Subcutaneous abdominal adipose tissue (tissue), 5 donors: ENCODE measurements around the gene VDR.
"Not testable (repeated sequence)": the region's sequence is repeated elsewhere in the genome, so short reads cannot be mapped to it uniquely, and the experiment has no call there.

Experiments used
- H3K27ac ChIP-seq: one replicate; pipeline ENCODE4 v1.7.0; 2013; ENCODE audit warnings: low read depth, mild to moderate bottlenecking, inconsistent platforms, low read length, moderate library complexity
- H3K27me3 ChIP-seq, 5 donors: one replicate each; pipeline ENCODE4 v1.7.0; 2013; ENCODE audit warnings: low read length in 5 of 5, inconsistent platforms in 1 of 5; ENCODE audit not compliant: control insufficient read depth in 5 of 5, insufficient read depth in 4 of 5
- H3K36me3 ChIP-seq, 5 donors: one replicate each; pipeline ENCODE4 v1.7.0; 2013; ENCODE audit warnings: low read length in 5 of 5; ENCODE audit not compliant: control insufficient read depth in 5 of 5, insufficient read depth in 5 of 5
- H3K4me1 ChIP-seq, 5 donors: one replicate each; pipeline ENCODE4 v1.7.0; 2013; ENCODE audit warnings: low read length in 5 of 5, mild to moderate bottlenecking in 3 of 5, moderate library complexity in 1 of 5; ENCODE audit not compliant: control insufficient read depth in 5 of 5, insufficient read depth in 5 of 5
- H3K4me3 ChIP-seq, 5 donors: one replicate each; pipeline ENCODE4 v1.7.0; 2013; ENCODE audit warnings: low read length in 5 of 5, low read depth in 1 of 5
- H3K9ac ChIP-seq, 5 donors: one replicate each; pipeline ENCODE4 v1.7.0; 2013; ENCODE audit warnings: low read length in 5 of 5, mild to moderate bottlenecking in 4 of 5, moderate library complexity in 3 of 5
- H3K9me3 ChIP-seq, 5 donors: one replicate each; pipeline ENCODE4 v1.7.0; 2013; ENCODE audit warnings: low read length in 5 of 5; ENCODE audit not compliant: control insufficient read depth in 5 of 5
- donor health status: healthy.
- donor health status: healthy.
- donor health status: healthy.
- donor health status: healthy.
- donor health status: healthy.

Gene VDR

DNA sequence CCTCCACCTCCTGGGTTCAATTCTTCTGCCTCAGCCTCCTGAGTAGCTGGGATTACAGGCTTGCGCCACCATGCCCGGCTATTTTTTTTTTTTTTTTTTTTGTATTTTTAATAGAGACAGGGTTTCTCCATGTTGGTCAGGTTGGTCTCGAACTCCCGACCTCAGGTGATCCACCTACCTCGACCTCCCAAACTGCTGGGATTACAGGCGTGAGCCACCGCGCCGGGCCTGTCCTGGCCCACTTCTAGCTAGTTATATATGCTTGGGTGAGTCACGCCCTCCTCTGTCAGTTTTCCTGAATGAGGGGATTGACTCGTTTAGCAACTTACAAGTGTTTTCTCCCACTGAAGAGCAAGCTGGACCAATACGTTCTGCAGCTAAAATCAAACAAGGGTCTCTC, 62.3 kb downstream of the VDR start:
- H3K27ac ChIP-seq, H3K36me3 ChIP-seq, H3K27me3 ChIP-seq, H3K9me3 ChIP-seq, H3K9ac ChIP-seq, H3K4me3 ChIP-seq: not testable (repeated sequence)
- H3K4me1 ChIP-seq = peaks cover 2 to 16% (median 12%) of the 10 kb centered on the region in 5 donors

GRCh38 chr12:47841910-47842309, 62.9 kb downstream of the VDR start:
- Histone ChIP-seq H3K9me3 (no peaks in the 10 kb centered on the region), H3K4me3 (no peak overlapping the region), H3K36me3 (no peaks in the 10 kb centered on the region), H3K9ac (no peak overlapping the region), H3K4me1 (peaks cover 2 to 16% (median 14%) of the 10 kb centered on the region in 5 donors), H3K27ac (no peak overlapping the region), H3K27me3 (no peaks in the 10 kb centered on the region)

GRCh38 chr12:47841501-47841900, 63.3 kb downstream of the VDR start:
- H3K27ac ChIP-seq = no peak overlapping the region
- H3K27me3 ChIP-seq = no peaks in the 10 kb centered on the region
- H3K4me3 ChIP-seq = no peak overlapping the region
- H3K36me3 ChIP-seq = no peaks in the 10 kb centered on the region
- H3K9ac ChIP-seq = no peak overlapping the region
- peaks cover 2 to 16% (median 14%) of the 10 kb centered on the region in 5 donors for H3K4me1 ChIP-seq
- H3K9me3 ChIP-seq = no peaks in the 10 kb centered on the region

- Histone ChIP-seq H3K9ac (no peak overlapping the region), H3K4me3 (no peak overlapping the region), H3K27ac (no peak overlapping the region), H3K36me3 (no peaks in the 10 kb centered on the region), H3K9me3 (no peaks in the 10 kb centered on the region), H3K4me1 (peaks cover 2 to 19% (median 16%) of the 10 kb centered on the region in 5 donors), H3K27me3 (no peaks in the 10 kb centered on the region)
Observed at GRCh38 chr12:47840571-47840970, 64.2 kb downstream of the VDR start.

DNA sequence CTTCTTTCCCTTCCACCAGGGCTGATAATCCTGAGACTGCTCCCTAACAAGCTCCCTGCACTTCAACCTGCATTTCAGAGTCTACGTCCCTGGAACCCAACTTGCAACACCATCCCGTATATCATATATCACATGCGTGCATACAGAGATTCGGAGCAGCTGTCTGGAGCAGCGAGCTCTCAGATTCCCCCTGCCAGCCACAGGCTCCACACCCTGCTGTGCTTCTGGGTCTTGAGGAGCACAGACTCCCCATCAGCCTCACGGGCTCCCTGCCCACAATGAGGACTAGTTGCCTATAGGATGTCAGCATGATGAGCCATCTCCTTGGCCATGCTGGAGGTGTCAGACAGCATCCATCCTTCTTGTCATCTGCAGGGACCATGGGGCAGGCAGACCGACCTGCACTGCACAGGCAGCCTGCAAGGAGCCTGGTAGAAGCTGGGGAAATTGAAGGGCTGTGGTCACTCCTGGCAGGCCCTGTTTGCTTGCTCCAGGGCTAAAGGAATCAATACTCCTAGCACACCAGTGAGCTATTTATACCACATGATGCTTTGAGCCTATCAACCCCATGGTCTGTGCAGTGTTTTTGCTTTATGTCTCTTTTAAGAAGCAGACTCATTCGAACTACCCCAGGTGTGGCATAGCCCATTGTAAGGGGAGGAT, 65.4 kb downstream of the VDR start:
- Histone ChIP-seq H3K4me1 (peaks cover 0 to 18% (median 9%) of the 10 kb centered on the region in 5 donors), H3K9ac (no peak overlapping the region), H3K27ac (no peak overlapping the region), H3K27me3 (no peaks in the 10 kb centered on the region), H3K36me3 (no peaks in the 10 kb centered on the region), H3K9me3 (no peaks in the 10 kb centered on the region), H3K4me3 (no peak overlapping the region)

GRCh38 chr12:47838286-47838931, 66.4 kb downstream of the VDR start:
- Histone ChIP-seq H3K9me3 (no peaks in the 10 kb centered on the region), H3K4me3 (no peak overlapping the region), H3K4me1 (peaks cover 0 to 18% (median 5%) of the 10 kb centered on the region in 5 donors), H3K27ac (no peak overlapping the region), H3K9ac (no peak overlapping the region), H3K27me3 (no peaks in the 10 kb centered on the region), H3K36me3 (no peaks in the 10 kb centered on the region)

DNA sequence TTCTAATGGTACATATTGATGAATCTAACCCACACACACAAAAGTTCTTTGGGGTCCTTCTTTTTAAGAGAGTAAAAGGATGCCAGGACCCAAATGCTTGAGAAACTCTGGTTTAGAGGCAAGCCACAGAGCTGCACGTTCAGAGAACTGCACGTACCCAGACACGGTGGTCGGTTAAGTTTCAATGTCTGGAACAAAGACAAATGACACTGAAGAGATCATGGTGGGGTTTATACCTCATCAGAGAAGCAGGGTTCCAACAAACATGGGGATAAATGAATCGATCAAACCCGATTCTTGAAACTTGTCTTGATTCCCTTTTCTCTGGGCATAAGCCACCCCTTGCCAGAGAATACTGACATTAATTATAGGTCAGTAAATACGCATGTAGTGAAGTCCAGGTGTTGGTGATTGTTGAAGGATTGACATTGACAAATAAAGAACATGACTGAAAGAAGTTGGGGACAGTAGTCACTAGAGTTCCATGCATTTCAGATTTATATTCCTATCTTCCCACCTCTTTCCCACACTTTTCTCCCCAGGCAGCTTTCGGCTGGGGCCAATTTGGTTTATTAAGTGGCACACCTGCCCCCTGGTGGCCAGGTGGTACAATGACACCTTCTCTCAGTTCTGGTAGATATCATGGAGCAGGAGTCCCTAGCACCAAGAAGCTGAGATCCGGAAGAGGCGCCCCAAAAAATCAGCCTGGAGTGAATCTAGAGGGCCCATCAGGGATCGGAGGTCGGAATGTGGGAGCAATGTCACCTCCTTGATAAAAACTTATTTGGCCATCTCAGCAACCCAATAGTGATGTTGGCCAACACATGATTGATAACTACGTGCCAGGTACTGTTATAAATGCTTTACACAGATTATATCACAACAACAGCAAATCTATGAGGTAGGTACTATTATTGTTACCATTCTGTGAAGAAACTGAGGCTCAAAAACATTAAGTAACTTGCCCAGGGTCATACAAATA, 67.3 kb downstream of the VDR start:
- Histone ChIP-seq H3K4me3 (no peak overlapping the region), H3K27me3 (no peaks in the 10 kb centered on the region), H3K9ac (no peak overlapping the region), H3K4me1 (peaks cover 0 to 18% (median 5%) of the 10 kb centered on the region in 5 donors), H3K27ac (no peak overlapping the region), H3K36me3 (no peaks in the 10 kb centered on the region), H3K9me3 (no peaks in the 10 kb centered on the region)

GRCh38 chr12:47835831-47836155, 69.0 kb downstream of the VDR start:
- Histone ChIP-seq H3K9ac (no peak overlapping the region), H3K27ac (no peak overlapping the region), H3K9me3 (no peaks in the 10 kb centered on the region), H3K36me3 (no peaks in the 10 kb centered on the region), H3K4me1 (peaks cover 0 to 18% (median 5%) of the 10 kb centered on the region in 5 donors), H3K27me3 (no peaks in the 10 kb centered on the region), H3K4me3 (no peak overlapping the region)

DNA sequence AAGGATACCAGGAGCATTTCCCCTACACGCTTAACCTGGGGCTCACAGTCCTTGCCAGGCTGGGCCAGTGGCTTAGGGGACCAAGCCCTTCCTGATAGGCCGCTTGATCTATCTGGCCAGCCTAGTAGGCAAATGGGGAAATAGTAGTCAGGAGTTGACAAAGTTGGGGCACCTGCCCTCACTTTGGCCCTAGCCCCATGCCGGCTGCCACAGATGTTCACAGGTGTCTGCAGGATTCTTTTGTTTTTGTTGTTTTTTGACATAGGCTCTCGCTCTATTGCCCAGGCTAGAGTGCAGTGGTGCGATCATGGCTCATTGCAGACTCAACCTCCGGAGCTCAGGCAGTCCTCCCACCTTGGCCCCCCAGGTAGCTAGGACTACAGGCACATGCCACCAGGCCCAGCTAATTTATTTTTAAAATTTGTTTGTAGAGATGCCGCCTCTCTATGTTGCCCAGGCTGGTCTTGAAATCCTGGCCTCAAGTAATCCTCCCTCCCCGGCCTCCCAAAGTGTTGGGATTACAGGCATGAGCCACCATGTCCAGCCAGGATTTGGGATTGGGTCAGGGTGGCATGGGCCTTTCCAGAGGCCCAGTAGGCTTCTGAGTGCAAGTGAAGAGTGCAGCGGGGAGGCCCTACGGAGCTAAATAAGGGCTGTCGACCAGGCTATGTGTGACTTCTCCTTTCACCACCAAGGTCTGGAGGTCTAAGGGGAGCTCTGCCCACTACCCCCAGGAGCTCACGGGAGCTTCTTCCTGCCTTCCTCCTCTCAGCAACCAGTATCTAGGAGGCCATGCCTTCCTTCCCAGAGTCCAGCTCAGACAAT, 69.6 kb downstream of the VDR start:
- H3K27ac ChIP-seq = no peak overlapping the region
- peaks cover 0 to 23% (median 5%) of the 10 kb centered on the region in 5 donors for H3K4me1 ChIP-seq
- no peaks in the 10 kb centered on the region for H3K27me3 ChIP-seq

More for the DNA sequence above, 69.6 kb downstream of the VDR start:
- H3K9me3 ChIP-seq = no peaks in the 10 kb centered on the region
- H3K9ac ChIP-seq = no peak overlapping the region
- H3K36me3 ChIP-seq = no peaks in the 10 kb centered on the region
- no peak overlapping the region for H3K4me3 ChIP-seq
